Measurements from ENCODE around the gene GFRA1.

The GFRA1 gene

GRCh38 chr10:116141855-116142254 is 131.2 kb downstream of the GFRA1 start (continued):
- TF ChIP-seq SP7 (tag by site-specific recombination; IDR thresholded peaks at IDR 0.05) (no peak), ZBTB8A (tag by site-specific recombination; IDR thresholded peaks at IDR 0.05) (no peak)

DNA sequence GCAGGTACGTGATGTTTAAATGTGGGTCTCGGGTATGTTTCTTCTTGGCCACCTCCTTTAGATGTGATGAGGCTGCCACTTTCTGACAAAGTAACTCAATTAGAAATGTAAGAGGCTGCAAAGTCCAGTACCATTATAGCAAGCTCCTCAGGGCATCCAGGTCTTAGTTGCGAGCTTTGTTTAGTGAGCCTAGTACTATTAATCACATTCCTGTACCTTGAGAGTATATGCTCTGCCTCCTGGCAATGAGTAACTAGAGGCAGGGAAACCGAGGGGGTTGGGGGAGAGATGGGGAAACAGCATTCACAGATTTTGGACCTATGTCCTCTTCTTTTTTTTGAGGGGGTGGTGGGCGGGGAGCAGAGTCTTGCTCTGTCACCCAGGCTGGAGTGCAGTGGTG is 131.8 kb downstream of the GFRA1 start:
- no peaks in the 10 kb centered on the region for H3K36me3 ChIP-seq (ENCODE audit: control insufficient read depth in 2 of 2, insufficient read depth in 1 of 2, low read length in 2 of 2)
- no peak overlapping the region for H3K27ac ChIP-seq (ENCODE audit: extremely low read depth, low read depth, low read length)
- ChIA-PET CTCF (no interaction called here), POLR2A (no interaction called here)
- no peaks in the 10 kb centered on the region for H3K9me3 ChIP-seq (ENCODE audit: control insufficient read depth, insufficient read depth, low read depth, low read length)
- TF ChIP-seq ZFP41 (tag by site-specific recombination; IDR thresholded peaks at IDR 0.05; ENCODE audit: borderline replicate concordance) (no peak), ZNF626 (tag by site-specific recombination; IDR thresholded peaks at IDR 0.05) (no peak), ZNF174 (tag by site-specific recombination; IDR thresholded peaks at IDR 0.05) (no peak), ZBTB20 (tag by site-specific recombination; IDR thresholded peaks at IDR 0.05) (no peak), ZFP37 (tag by site-specific recombination; IDR thresholded peaks at IDR 0.05) (no peak), ZNF654 (tag by site-specific recombination; IDR thresholded peaks at IDR 0.05; ENCODE audit: low read depth) (no peak), ZBTB1 (tag by site-specific recombination; IDR thresholded peaks at IDR 0.05) (no peak), ZFP69B (tag by site-specific recombination; IDR thresholded peaks at IDR 0.05) (no peak), ZNF585B (tag by site-specific recombination; IDR thresholded peaks at IDR 0.05) (no peak), ZNF513 (tag by site-specific recombination; IDR thresholded peaks at IDR 0.05) (no peak), ZNF791 (tag by site-specific recombination; IDR thresholded peaks at IDR 0.05) (no peak), ZNF660 (tag by site-specific recombination; IDR thresholded peaks at IDR 0.05) (no peak), GLI2 (tag by site-specific recombination; IDR thresholded peaks at IDR 0.05; ENCODE audit: borderline replicate concordance, low read depth) (no peak), ZNF521 (tag by site-specific recombination; IDR thresholded peaks at IDR 0.05) (no peak), ZNF202 (tag by site-specific recombination; IDR thresholded peaks at IDR 0.05; ENCODE audit: borderline replicate concordance) (no peak), ZNF629 (tag by site-specific recombination; IDR thresholded peaks at IDR 0.05) (no peak), ZBTB6 (tag by site-specific recombination; IDR thresholded peaks at IDR 0.05) (no peak), EGR2 (tag by site-specific recombination; IDR thresholded peaks at IDR 0.05; ENCODE audit: low read depth) (no peak)
- TF ChIP-seq, protein P1, sequence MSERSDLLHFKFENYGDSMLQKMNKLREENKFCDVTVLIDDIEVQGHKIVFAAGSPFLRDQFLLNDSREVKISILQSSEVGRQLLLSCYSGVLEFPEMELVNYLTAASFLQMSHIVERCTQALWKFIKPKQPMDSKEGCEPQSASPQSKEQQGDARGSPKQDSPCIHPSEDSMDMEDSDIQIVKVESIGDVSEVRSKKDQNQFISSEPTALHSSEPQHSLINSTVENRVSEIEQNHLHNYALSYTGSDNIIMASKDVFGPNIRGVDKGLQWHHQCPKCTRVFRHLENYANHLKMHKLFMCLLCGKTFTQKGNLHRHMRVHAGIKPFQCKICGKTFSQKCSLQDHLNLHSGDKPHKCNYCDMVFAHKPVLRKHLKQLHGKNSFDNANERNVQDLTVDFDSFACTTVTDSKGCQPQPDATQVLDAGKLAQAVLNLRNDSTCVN (tag by site-specific recombination; optimal IDR thresholded peaks at IDR 0.05), result no peak
- TF ChIP-seq, protein P2, sequence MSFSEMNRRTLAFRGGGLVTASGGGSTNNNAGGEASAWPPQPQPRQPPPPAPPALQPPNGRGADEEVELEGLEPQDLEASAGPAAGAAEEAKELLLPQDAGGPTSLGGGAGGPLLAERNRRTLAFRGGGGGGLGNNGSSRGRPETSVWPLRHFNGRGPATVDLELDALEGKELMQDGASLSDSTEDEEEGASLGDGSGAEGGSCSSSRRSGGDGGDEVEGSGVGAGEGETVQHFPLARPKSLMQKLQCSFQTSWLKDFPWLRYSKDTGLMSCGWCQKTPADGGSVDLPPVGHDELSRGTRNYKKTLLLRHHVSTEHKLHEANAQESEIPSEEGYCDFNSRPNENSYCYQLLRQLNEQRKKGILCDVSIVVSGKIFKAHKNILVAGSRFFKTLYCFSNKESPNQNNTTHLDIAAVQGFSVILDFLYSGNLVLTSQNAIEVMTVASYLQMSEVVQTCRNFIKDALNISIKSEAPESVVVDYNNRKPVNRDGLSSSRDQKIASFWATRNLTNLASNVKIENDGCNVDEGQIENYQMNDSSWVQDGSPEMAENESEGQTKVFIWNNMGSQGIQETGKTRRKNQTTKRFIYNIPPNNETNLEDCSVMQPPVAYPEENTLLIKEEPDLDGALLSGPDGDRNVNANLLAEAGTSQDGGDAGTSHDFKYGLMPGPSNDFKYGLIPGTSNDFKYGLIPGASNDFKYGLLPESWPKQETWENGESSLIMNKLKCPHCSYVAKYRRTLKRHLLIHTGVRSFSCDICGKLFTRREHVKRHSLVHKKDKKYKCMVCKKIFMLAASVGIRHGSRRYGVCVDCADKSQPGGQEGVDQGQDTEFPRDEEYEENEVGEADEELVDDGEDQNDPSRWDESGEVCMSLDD (tag by site-specific recombination; IDR thresholded peaks at IDR 0.05), result no peak
- H3K4me1 ChIP-seq (ENCODE audit: control insufficient read depth, insufficient read depth, low read length), result no peaks in the 10 kb centered on the region
- no peak overlapping the region for H3K4me3 ChIP-seq (ENCODE audit: low read depth, low read length)

Data from HEK293 (cell line).